K562 (cell line): ENCODE results near the gene SPAM1. TPM values are rescaled to one million over a fixed set of nuclear protein-coding genes. Genes with fewer than 3 reads are reported as not detected.

ENCODE experiments used
- ARID3A ChIP-seq: IDR thresholded peaks from 2 replicates; pipeline ENCODE4 v1.6.1; 2012; ENCODE audit warnings: low read depth, low read length, improper control_type of control experiment, borderline replicate concordance
- CBFA2T3 ChIP-seq: fragments of 450-650 bp; IDR thresholded peaks from 2 replicates; pipeline ENCODE4 v1.6.1; 2017
- FOXA3 ChIP-seq, 2 experiments: fragments of 450-650 bp in 1 of 2; sonication (generic) in 1 of 2; formaldehyde crosslinking; IDR thresholded peaks in 1 of 2; conservative IDR thresholded peaks in 1 of 2; 2 replicates each; pipeline versions ENCODE4 v1.4.0 to v1.8.0; 2020 to 2022; ENCODE audit warnings: mild to moderate bottlenecking in 2 of 2, missing genetic modification reagents in 1 of 2
- KAT7 ChIP-seq: sonication (generic); formaldehyde crosslinking; IDR thresholded peaks from 2 replicates; pipeline ENCODE4 v1.8.0; 2022; ENCODE audit warnings: missing genetic modification reagents, mild to moderate bottlenecking, borderline replicate concordance
- MECOM ChIP-seq: fragments of 250-450 bp; sonication (Bioruptor Pico); IDR thresholded peaks from 2 replicates; pipeline ENCODE4 v1.8.0; 2022; ENCODE audit warnings: inconsistent platforms
- MNT ChIP-seq, 2 experiments: fragments of 450-650 bp; conservative IDR thresholded peaks; 2 replicates each; pipeline ENCODE4 v1.6.1; 2017; ENCODE audit warnings: mild to moderate bottlenecking in 2 of 2, moderate library complexity in 2 of 2
- MXI1 ChIP-seq: IDR thresholded peaks from 2 replicates; pipeline ENCODE4 v1.6.1; 2011; ENCODE audit warnings: low read depth, mild to moderate bottlenecking, improper control_type of control experiment, low read length
- PATZ1 ChIP-seq: fragments of 250-450 bp; sonication (Bioruptor Pico); IDR thresholded peaks from 2 replicates; pipeline ENCODE4 v1.5.0; 2020; ENCODE audit warnings: mild to moderate bottlenecking, borderline replicate concordance
- RBFOX2 ChIP-seq: fragments of 200-400 bp; formaldehyde crosslinking; IDR thresholded peaks from 2 replicates; pipeline ENCODE4 v1.6.1; 2017; ENCODE audit warnings: low read depth, mild to moderate bottlenecking, low read length, moderate library complexity
- RBM14 ChIP-seq: fragments of 200-400 bp; formaldehyde crosslinking; IDR thresholded peaks from 2 replicates; pipeline ENCODE4 v1.6.1; 2018; ENCODE audit warnings: low read depth, mild to moderate bottlenecking, low read length, moderate library complexity, borderline replicate concordance; ENCODE audit not compliant: insufficient read depth
- SMAD4 ChIP-seq: fragments of 250-450 bp; sonication (Bioruptor Pico); conservative IDR thresholded peaks from 2 replicates; pipeline ENCODE4 v1.8.0; 2021; ENCODE audit warnings: inconsistent platforms, mild to moderate bottlenecking, moderate library complexity
- SMARCB1 ChIP-seq: IDR thresholded peaks from 2 replicates; pipeline ENCODE4 v1.6.1; 2011; ENCODE audit warnings: improper control_type of control experiment, low read depth; ENCODE audit not compliant: insufficient read length
- ZEB2 ChIP-seq: fragments of 450-650 bp; IDR thresholded peaks from 2 replicates; pipeline ENCODE4 v1.6.1; 2016
- ZNF274 ChIP-seq: IDR thresholded peaks from 2 replicates; pipeline ENCODE4 v1.6.1; 2011; ENCODE audit warnings: low read depth, mild to moderate bottlenecking, low read length, moderate library complexity, borderline replicate concordance
- polyA plus RNA-seq, 8 experiments: library from polyadenylated mRNA; depleted of rRNA in 4 of 8; stranded (reverse) in 5 of 8; unstranded in 3 of 8; fragments of >200 nt; fragmentation: Nextera tagmentation in 2 of 8; fragmentation: Illumina TruSeq in 1 of 8; extraction: Ambion mirVana in 2 of 8; extraction: Trizol in 1 of 8; gene quantifications; 2 replicates each; pipeline versions ENCODE4 v1.2.1 to v1.2.3, GENCODE V29; 2011 to 2014; ENCODE audit warnings: inconsistent platforms in 1 of 8, missing spikeins in 1 of 8
- total RNA-seq, 7 experiments: library from RNA; depleted of rRNA in 6 of 7; stranded (reverse); fragments of >200 nt in 6 of 7; fragmentation: Illumina TruSeq in 2 of 7; extraction: Trizol in 2 of 7; gene quantifications; 2 replicates each; pipeline versions ENCODE4 v1.2.1 to v1.2.3, GENCODE V29; 2011 to 2021; ENCODE audit warnings: low replicate concordance in 1 of 7
- TF ChIP-seq, protein P1 (sequence below): fragments of 250-450 bp; sonication (Bioruptor Pico); IDR thresholded peaks from 2 replicates; pipeline ENCODE4 v1.5.0; 2021; ENCODE audit warnings: mild to moderate bottlenecking, borderline replicate concordance

The SPAM1 gene
- total and polyA plus RNA-seq, 9 of the 15 experiments (the other 6 are each of a cell fraction or from before 2014, with no cell fraction given): not detected

- TF ChIP-seq MNT (conservative IDR thresholded peaks at IDR 0.05) (no peak), ZNF274 (no peak), RBM14 (no peak), RBFOX2 (peak; percentile 16; the same call in 1 of the 2 replicates), KAT7 (CRISPR knock-in tag) (no peak), PATZ1 (peak; percentile 18; the same call in 1 of the 2 replicates), MECOM (CRISPR knock-in tag) (no peak), ZEB2 (no peak), MXI1 (no peak), ARID3A (no peak), SMARCB1 (no peak), SMAD4 (CRISPR knock-in tag) (no peak), CBFA2T3 (no peak), FOXA3 (CRISPR knock-in tag; conservative IDR thresholded peaks at IDR 0.05 in 1 of 2, IDR thresholded peaks at IDR 0.05 in 1 of 2) (0 out of 4 replicates have a peak, but pooled peaks of 1 of the 2 experiments have one; percentile 18)
- TF ChIP-seq, protein P1, sequence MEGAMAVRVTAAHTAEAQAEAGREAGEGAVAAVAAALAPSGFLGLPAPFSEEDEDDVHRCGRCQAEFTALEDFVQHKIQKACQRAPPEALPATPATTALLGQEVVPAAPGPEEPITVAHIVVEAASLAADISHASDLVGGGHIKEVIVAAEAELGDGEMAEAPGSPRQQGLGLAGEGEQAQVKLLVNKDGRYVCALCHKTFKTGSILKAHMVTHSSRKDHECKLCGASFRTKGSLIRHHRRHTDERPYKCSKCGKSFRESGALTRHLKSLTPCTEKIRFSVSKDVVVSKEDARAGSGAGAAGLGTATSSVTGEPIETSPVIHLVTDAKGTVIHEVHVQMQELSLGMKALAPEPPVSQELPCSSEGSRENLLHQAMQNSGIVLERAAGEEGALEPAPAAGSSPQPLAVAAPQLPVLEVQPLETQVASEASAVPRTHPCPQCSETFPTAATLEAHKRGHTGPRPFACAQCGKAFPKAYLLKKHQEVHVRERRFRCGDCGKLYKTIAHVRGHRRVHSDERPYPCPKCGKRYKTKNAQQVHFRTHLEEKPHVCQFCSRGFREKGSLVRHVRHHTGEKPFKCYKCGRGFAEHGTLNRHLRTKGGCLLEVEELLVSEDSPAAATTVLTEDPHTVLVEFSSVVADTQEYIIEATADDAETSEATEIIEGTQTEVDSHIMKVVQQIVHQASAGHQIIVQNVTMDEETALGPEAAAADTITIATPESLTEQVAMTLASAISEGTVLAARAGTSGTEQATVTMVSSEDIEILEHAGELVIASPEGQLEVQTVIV (CRISPR knock-in tag): no peak
These were observed 70.7 kb downstream of the SPAM1 start (continued) for GRCh38 chr7:123995617-123996326.
